ENCODE data around the gene ELAVL2. TPM values are rescaled to one million over a fixed set of nuclear protein-coding genes. Genes with fewer than 3 reads are reported as not detected.

The ELAVL2 gene
- total and polyA plus RNA-seq, 2 of the 4 experiments (the other 2 are of a cell fraction), result 0.36 TPM; not detected in 1

DNA sequence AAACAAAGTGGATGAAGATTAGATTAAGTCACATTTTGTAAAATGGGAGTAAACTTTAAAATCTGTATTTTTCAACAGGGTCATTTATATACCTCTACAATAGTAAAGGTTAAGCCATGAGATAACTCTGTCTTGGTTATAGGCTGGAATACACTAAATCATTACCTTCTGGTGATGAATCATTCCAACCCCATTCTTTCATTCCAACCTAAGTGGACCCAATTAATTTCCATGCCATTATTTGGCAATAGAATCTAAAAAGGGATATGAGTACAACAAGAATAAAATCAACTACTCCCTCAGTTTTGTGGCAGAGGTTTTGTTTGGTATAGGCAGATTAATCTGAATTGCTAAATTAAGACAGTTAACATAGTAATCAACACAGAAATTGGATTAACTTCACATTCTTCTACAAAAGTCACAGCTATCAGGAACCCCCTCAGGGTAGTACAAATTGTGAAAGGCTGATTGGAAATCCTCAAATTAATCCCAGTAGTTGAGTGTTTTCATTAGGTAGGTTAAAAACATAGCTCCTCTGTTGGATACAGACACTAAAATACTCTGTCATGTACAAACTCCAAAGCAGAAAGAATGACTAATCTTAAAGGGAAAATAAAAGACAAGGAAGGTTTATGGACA is 54.2 kb downstream of the ELAVL2 start:
- H2BK20ac ChIP-seq (ENCODE audit: low read depth, low read length), result no peak overlapping the region
- H3K14ac ChIP-seq (replicated peaks; ENCODE audit: low read depth, low read length), result no peak overlapping the region
- no peaks in the 10 kb centered on the region for H3K4me1 ChIP-seq (ENCODE audit: control insufficient read depth, insufficient read depth, low read length)
- no peak overlapping the region for H3K4me3 ChIP-seq (ENCODE audit: insufficient read depth, low read depth, low read length)
- TF ChIP-seq ELK1 (IDR thresholded peaks at IDR 0.05; ENCODE audit: borderline replicate concordance, low read depth, low read length) (no peak), CEBPB (IDR thresholded peaks at IDR 0.05; ENCODE audit: low read depth, low read length) (no peak), MXI1 (IDR thresholded peaks at IDR 0.05; ENCODE audit: borderline replicate concordance, low read depth, low read length) (no peak), NFE2L2 (IDR thresholded peaks at IDR 0.05; ENCODE audit: low read depth, low read length) (no peak), BHLHE40 (IDR thresholded peaks at IDR 0.05; ENCODE audit: low read depth, low read length) (no peak), RAD21 (IDR thresholded peaks at IDR 0.05; ENCODE audit: low read length) (no peak), SMC3 (IDR thresholded peaks at IDR 0.05; ENCODE audit: low read depth, low read length) (no peak), POLR2A (IDR thresholded peaks at IDR 0.05; ENCODE audit: low read depth, low read length) (no peak), CHD1 (IDR thresholded peaks at IDR 0.05; ENCODE audit: low read depth, low read length) (no peak), MAZ (IDR thresholded peaks at IDR 0.05; ENCODE audit: borderline replicate concordance, low read depth, low read length) (no peak), MAFK (IDR thresholded peaks at IDR 0.05; ENCODE audit: low read depth, low read length) (no peak), CTCF (conservative IDR thresholded peaks at IDR 0.05; ENCODE audit: low read depth, low read length) (no peak), RFX5 (IDR thresholded peaks at IDR 0.05; ENCODE audit: low read depth, low read length) (no peak), USF2 (IDR thresholded peaks at IDR 0.05; ENCODE audit: low read depth, low read length) (no peak), FOS (IDR thresholded peaks at IDR 0.05; ENCODE audit: low read depth, low read length) (no peak), RCOR1 (IDR thresholded peaks at IDR 0.05; ENCODE audit: insufficient replicate concordance, low read length) (no peak)
- H3K79me1 ChIP-seq (ENCODE audit: low read depth in 1 of 2, low read length in 2 of 2), result no peaks in the 10 kb centered on the region
- no peak overlapping the region for H4K5ac ChIP-seq (ENCODE audit: low read depth, low read length)
- no peaks in the 10 kb centered on the region for H4K20me1 ChIP-seq (ENCODE audit: insufficient read depth, low read length)
- no peak overlapping the region for H2AK5ac ChIP-seq (ENCODE audit: low read depth, low read length)
- H2BK120ac ChIP-seq (ENCODE audit: low read depth, low read length), result no peak overlapping the region
- no peak overlapping the region for H2BK15ac ChIP-seq (ENCODE audit: low read depth, low read length)
- ATAC-seq (ENCODE audit: low read depth), result no peak
- H3K23ac ChIP-seq (ENCODE audit: low read depth, low read length), result no peak overlapping the region
- H3K18ac ChIP-seq (ENCODE audit: low read depth, low read length), result no peak overlapping the region
- dilution Hi-C loops (cut with HindIII; ENCODE audit: low sequenced_read_pairs, unreplicated experiment) (no loop called here), in situ Hi-C loops (cut with MboI; ENCODE audit: low sequenced_read_pairs) (no loop called here), intact Hi-C loops (cut with micrococcal nuclease) (no loop called here)
- no peak overlapping the region for H4K91ac ChIP-seq (ENCODE audit: insufficient read depth, low read depth, low read length)
- no peak overlapping the region for H4K8ac ChIP-seq (ENCODE audit: low read depth in 2 of 2, low read length in 2 of 2)
- H2AK9ac ChIP-seq (replicated peaks; ENCODE audit: low read depth, low read length, poor library complexity), result no peak overlapping the region
- no peak overlapping the region for H3K27ac ChIP-seq (ENCODE audit: insufficient read depth, low read length)
- H3K36me3 ChIP-seq (ENCODE audit: control insufficient read depth, insufficient read depth, low read length), result no peaks in the 10 kb centered on the region
- CTCF ChIA-PET, result no interaction called here
- no peak for DNase-seq
- POLR2A ChIA-PET (ENCODE audit: unreplicated experiment), result no interaction called here
- BruUV-seq (replicated peaks), result no TSS peak
- H2AFZ ChIP-seq (replicated peaks; ENCODE audit: low read length, poor library complexity), result no peak overlapping the region
- H3K56ac ChIP-seq (ENCODE audit: extremely low read depth, insufficient read depth, low read length), result no peak overlapping the region
- no peaks in the 10 kb centered on the region for H3K9me3 ChIP-seq (ENCODE audit: control insufficient read depth, insufficient read depth, low read length)
- no peak overlapping the region for H3K4me2 ChIP-seq (ENCODE audit: low read depth, low read length)
- H3K9me1 ChIP-seq (ENCODE audit: insufficient read depth, low read length), result no peaks in the 10 kb centered on the region
- no peak overlapping the region for H2BK5ac ChIP-seq (ENCODE audit: low read depth, low read length, poor library complexity, severe bottlenecking)
- H3K9ac ChIP-seq (ENCODE audit: low read depth, low read length), result no peak overlapping the region
- H3K4ac ChIP-seq (ENCODE audit: low read depth, low read length), result no peak overlapping the region
- no peaks in the 10 kb centered on the region for H3K27me3 ChIP-seq (ENCODE audit: control insufficient read depth, insufficient read depth, low read length)
